Fibroblast of skin of right quadriceps (primary cell): ENCODE measurements around the gene ABCD3.

Experiments used
- DNase-seq: peaks from one replicate; pipeline ENCODE4 v3.0.0-alpha.2; 2013

ABCD3 gene

DNA sequence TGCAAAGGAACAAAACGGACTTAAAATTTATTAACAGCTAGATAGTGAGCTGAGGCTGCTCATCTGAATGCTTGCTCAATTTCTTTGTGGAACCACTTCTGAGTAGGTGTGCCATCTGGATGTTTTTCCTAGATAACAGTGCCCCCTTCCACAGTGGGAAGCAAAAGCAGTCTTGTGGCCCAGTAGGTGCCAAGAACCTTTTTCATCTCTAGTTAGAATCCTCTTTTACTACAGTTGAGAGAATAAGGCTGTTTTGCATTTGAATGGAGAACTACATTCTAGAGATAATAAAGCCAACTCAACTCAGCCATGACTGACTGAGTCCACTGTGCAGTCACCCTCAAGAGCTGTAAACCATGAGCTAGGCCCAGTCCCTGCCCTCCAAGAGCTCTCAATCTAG lies 110.1 kb downstream of the ABCD3 start:
- no peak for DNase-seq

DNA sequence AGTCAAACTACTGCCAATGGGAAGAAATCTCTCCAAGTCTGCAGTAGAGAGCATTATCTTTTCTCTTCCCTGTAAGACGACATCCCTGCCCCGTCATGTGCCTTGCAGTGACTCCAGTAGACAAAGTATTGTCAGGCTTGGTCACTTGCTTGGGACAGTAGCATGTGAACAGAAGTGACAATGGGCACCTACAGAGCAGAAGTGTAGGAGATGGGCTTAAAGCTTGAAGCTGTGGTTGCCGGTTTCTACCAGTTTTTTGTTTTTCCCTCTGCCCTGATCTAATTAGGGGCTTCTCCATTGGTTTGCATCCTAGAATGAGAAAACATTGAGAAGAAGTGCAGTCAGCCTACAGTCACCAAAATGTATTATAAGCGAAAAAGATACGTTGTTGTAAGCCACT lies 110.6 kb downstream of the ABCD3 start:
- DNase-seq = no peak

DNA sequence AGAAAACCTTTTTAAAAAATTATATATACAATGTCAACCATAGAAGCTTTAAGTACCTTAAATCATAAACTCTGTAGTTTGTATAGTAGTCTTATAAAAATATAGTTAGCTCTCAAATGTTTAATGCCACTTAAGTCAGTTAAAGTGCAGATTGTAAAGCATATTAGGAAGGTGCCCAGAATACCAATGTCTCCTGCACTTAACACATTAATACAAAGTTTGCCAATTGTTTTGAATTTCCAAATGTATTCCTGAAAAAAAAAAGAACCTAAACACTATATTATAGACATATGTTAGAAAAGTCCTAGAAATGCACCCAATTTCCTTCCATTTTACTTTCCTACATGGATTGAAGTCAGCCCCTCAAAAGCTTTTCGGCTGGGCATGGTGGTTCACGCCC lies 111.2 kb downstream of the ABCD3 start:
- DNase-seq = no peak

DNA sequence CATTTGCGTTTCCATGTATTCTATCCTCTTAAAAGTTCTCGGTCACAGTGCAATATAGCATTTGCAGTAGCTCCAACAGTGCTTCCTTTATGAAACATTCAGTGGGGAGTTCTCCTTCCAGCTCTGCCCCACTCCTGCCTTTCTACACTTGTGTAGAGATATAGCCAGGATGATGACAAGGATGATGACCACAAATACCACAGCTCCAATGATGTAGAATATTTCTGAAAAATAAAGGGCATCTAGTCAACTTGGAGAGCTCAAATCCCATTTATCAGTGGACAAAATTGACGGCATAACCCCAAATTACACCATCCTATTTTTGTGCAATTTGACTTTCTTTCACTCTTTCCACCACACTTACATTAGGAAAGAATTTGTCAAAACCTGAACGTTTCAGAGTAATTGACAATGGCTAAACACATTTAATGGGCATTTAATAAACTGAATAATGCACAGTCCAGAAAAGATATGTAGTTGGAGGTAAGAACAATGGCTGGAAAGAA lies 112.2 kb downstream of the ABCD3 start:
- no peak for DNase-seq

DNA sequence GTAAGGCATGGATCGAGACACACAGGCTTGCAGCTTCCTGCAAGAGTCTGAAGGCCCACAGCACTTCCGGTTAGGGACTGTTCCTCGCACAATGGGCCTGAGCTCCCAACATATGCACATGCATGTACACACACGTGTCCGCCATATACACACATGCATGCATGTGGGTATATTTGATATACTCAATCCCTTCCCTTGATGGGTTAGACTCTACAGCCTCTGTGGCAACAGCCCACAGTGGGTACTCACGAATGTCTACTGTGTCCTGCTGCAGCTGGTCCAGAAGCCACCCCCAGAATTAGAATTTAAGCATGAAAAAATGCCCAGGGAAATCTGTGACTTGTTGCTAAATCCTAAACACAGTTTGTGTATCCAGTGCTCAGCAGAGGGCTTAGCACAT lies 113.5 kb downstream of the ABCD3 start:
- DNase-seq = no peak

DNA sequence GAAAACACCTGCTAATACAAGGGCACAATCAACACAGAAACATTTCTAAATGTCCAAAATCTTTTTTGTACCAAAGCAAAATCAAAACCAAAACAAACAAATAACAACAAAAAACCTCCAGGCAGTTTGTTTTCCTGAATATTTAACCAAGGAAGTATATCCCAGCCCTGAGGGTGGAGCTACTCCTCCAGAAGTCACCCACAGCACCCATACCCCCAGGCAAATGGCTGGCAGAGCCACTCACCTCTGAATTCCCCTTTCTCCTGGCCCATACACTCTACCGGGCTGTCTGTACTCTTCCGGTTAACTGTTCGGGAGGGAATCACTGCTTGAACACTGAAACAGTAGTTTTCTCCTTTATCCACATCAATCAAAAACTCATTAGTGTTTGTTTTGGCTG lies 113.9 kb downstream of the ABCD3 start:
- DNase-seq = no peak

DNA sequence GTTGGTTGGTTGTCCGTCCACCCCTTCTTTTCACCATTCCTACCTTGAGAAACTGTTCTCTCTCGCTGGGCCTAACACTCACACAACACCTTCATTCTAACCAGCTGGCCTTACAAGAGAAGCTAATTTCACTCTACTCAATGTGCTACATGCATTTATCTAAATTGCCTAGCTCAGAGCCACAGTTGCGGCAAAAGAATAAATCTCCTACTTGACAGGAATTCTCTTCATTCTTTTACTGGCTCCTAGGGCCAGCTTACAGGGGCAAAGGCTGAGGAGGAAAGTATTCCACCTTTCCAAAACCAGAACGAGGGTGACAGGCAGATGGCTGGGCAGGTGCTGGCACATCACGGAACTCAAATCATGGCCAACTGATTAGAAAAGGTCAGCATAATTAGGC lies 116.9 kb downstream of the ABCD3 start:
- DNase-seq = no peak

DNA sequence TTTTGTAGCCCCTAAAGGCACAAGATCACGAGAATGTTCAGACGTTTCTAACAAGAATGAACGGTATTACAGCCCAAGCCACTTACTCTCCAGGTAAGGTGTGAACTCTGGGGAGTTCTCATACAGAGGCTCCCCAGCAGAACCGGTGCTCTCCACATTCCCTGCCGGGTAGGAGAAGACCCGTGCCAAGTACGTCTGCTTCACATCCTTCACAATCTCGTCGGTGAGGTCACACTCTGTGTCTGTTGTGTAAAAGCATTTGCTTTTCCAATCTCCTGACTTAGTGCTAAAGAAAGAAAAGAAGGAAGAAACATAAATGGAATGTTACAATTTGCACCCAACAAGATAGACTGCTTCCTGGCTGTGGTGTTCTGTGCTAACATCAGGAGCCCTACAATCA lies 117.7 kb downstream of the ABCD3 start:
- DNase-seq = no peak

DNA sequence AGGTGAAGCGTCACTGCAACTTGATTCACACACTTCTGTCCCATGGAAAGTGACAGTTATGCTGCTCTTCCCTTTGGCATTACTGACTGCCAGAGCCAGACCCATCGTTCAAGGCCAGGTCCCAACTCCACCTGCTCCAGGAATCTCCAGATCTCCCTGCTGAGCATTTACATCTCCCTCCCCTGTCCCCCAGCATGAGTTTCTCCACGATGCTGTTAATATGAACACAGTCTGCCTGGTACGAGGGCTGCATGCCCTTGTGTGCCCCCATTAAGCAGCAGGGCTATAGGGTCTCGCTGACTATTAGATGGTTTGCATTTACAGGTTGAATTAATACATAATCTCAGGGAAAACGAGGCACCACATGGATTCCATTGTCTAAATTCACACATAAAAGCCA lies 119.1 kb downstream of the ABCD3 start:
- DNase-seq = no peak

DNA sequence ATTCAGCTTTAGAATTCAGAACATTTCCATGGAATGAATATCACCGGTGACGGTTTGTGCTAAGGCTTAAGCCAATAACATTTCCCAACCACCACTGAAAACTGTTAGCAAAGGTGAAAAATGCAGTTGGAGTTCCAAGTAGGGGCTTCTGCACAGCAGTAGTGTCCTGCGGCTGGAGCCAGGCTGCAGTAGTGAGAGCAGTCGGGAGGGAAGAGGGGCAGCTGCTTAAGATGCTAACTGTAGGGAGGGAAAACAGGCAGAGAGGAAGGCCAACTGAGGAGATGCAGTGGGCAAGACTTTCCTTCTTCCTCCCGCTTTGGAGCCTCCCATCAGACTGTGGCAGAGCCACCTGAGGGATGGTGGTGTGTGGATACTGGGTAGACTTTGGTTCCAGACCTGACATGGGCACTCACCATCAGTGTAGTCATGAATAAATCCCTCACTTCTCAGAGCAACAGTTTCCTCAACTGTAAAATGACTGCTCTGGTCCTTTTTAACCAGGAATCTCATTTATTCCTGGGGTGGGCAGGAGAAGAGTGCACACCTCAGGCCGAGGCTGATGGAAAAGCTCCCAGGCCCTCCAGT lies 120.1 kb downstream of the ABCD3 start:
- DNase-seq = no peak

DNA sequence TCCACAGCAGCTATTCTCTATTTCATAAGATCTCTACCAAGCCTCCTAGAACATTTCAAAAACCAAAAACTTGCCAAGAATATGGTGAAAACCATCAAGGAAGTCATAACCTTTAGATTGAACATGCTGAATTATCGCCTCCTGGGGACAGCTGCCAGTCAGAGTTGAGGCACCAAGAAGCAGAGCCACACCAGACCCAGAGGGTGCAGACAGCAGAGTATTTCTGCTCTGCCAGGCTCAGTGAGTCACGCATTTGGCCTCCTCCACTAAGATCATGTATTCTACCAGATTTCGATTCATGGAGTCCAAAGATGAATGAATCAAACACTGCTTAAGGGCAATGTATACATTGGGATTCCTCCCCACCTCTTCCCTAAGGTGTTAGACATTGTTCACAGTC lies 121.3 kb downstream of the ABCD3 start:
- peak; percentile 45 for DNase-seq

DNA sequence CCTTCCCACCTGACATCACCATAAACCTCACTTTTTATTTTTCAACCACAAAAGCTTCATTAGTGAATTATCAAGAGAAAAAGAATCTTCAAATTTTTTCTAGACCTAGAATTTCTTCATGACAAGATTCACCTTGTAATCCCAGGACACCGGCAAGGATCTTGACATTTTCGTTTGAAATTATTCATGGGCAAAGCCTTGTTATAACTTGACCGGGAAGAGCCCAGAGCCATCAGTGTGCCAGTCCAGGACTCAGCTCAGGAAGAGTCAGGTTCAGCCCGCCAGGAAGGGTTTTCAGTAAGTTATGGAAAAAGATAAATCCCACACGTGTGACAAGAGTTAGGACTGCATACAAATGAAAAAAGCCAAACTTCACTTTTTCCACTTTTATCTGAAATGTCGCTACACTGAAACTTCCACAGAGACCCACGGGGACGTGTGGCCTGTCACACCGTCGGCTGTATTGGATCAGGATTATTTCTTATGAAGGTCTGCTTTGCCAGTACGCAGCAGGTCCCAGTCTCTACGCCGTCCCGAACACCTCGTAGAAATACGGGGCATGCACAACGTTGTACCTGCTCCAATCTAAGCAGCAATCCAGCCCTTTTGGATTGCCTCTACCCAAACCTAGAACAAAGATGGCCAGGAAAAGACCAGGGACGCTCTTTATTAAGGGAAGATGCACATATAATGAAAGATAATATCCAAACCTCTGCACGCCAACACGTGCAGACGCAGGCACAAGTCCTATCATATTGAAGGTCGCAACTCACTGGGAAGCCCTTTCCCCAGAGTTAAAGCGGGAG lies 122.5 kb downstream of the ABCD3 start:
- DNase-seq = no peak

DNA sequence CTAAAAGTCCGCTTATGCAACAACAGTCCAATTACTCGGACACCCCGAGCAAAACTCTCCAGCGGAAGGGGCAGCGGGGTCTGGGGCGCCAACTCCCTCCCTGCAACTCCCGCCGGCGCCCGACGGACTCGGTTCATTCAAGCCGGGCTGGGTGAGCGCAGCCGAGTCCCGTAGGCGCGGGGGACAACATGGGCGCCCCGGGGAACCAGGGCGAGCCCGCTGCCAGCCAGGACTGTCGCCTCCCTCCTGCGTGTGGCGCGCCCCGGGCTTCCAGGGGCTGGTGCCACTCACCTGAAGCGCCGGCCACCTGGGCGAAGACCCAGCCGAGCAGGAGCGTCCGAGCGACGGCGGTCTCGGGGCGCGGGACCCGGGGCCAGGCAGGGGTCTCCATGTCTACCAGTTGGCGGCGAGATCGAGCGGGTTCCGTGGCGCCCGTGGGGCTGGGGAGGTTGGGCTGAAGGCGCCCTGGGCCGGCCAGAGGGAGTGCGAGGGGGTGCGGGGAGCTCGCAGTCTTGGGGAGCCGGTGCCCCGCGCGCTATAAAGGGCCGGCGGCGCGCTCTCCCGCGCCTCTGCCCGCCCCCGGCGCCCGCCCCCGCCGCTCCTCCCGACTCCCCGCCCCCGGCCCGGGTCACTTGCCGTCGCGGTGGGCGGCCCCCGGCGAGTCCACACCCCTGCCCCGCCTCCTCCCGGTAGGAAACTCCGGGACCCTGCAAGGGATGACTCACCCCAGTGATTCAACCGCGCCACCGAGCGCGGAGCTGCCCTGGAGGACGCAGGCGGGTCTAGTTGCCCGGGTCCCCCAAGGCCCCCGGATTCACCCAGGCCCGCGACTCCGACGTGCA lies 123.3 kb downstream of the ABCD3 start, which contains the start of gene F3:
Gene F3, minus strand, starts transcription at position 514 of the 842 bp plus-strand sequence. Its CDS starts 123 bp downstream, at position 391.
- peak; percentile 87 for DNase-seq

DNA sequence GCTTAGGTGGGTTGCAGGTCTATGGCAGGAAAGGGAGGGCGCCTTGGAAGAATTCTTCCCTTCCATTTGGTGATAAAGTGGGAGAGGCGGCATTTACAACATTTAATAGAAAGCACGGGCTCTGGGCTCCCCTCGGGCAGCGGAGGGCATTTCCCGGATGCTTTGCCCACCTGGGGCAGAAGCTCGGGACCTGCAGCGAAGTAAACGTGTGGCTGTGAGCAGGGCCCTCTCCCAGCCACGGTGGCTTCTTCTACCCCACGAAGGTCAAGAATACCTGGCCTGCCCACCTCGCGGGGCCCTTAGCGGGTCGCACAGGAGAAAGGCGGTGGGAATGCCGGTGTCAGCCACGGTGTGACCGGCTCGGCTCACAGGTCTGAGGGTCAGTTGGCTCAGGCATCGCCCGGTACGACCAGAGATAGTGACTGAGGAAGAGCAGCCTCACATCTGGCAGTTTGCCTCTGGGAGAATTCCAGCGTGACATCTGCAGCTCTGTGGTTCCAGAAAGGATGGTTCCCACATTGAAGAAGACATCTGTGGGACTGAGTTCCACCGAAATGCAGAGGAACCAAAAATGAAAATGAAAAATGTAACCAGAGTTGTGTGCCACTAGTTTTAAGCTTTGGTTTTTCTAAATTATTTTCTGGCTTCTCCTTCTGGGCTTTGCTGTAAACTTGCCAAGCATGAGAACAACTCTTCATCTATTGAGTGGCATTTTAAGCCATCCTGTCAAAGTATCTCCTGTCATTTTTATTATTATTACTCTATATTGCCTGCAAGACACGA lies 124.1 kb downstream of the ABCD3 start:
- peak; percentile 64 for DNase-seq

DNA sequence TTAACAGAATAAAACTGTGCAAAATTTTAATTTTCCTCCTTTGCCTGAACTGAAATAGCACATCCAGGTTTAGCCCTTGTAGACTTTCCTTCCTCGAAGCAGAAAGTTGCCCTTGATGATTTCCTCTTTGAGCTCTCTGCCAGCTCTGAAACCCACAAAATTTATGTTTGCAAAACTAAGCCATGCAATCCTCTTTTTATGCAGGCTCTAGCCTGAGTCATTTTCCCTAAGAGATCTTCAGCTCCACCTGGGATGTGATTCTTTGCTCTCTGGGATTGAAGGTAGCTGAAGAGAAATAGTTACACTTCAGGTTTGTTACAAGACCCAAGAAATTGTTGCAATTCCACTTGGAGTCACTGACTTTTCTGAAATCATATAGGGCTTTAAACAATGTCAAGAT lies 124.8 kb downstream of the ABCD3 start:
- DNase-seq = peak; percentile 46

DNA sequence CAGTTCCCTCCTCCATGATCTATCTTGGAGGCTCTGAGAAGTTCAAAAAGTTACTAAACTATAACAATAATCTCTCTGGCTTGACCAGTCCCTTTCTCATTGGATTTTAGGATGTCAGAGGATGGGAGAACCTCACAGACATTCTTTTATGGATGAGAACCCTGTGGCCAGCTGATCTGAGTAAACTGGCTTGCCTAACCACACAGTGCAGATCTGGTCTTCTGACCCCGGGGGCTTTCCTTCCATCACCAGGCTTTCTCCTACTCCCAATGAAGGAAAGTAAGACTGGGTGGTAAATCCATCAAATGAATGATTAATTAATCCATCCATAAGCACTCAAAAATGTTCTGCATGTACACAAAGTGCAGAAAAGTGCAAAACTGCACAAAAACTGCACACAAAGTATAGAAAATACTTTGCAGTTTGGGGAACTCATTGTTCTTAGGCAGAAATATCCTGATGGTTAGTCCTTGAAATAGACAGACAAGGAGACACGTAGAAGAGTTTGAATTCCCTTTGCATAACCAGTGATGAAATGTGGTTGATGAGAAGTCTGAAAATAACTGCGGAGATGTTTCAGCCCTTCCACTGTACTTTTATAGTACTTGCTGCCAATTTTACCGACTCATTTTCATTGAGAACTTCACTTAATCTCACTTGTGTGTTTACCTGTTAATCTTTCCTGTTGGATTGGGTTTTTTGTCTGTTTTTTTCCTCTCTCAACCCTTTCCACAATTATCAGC lies 125.9 kb downstream of the ABCD3 start:
- DNase-seq = peak; percentile 68

DNA sequence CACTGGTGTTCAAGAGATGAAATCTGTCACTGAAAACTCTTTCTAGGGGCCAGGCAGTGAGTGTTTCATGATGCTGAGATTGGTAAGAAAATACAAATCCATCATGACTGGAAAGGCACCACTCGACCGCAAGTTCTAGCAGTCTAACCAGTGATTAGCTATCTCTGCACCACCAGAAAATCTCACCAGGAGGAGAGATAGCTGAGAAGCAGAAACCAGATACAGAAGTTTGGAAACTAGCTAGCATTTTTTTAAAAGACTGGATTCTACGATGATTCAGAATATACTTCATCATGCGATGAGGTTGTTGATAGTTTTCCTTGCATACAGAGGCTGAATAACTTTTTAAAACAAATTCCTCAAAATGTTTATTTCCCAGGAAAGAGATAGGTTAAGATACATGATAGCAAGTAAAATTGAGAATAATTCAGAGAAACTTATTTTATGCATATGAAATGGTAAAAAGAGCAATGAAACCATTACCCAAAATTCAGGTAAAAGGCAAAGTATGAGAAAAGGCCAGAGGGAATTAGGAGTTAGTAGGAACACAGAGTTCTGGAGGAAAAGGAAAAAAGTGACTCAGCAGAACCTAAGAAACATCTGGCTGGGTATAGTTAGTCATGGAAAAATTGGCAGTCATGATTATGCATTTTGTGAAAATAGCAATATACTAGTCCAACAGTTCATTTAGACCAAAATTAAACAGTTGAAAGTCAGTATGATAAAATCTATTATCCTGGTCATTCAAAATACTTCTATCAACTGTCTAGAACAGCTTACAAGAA lies 126.7 kb downstream of the ABCD3 start:
- peak; percentile 71 for DNase-seq

DNA sequence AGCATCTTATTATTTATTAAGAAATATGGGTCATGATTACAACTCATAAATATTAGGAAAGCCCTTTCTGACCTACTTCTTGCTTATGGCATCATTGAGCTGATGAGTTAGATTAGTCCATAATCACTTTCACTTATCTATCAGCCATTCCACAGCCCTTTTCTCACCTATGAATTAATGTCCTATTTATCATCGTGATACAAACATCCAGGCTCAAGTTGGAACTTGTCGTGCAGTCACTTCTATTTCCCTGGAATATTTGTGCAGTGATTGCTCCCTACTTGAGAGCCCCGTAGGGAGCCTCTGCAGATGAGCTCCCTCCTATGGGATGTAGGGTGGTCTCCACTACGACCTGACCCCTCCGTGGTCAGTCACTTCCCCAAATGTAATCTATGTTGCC lies 131.5 kb downstream of the ABCD3 start:
- DNase-seq = no peak

DNA sequence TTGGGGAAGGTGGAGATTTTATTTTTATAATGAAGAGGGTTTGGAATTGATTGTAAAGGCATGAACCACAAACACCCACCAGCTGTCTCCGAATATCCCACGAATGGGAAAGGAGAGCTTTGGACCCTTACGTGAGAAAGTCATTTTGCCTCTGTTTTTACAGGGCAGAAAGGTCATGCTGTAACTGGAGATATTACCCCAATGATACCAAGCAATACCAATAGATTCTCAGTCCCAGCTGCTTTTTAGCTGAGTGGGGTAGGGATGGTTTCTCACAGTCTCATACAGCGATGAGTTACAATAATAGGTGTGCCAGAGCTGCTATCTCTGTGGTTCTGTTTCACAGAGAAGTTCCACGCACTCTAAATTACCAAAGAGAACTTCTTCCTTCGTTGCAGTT lies 132.2 kb downstream of the ABCD3 start:
- no peak for DNase-seq

DNA sequence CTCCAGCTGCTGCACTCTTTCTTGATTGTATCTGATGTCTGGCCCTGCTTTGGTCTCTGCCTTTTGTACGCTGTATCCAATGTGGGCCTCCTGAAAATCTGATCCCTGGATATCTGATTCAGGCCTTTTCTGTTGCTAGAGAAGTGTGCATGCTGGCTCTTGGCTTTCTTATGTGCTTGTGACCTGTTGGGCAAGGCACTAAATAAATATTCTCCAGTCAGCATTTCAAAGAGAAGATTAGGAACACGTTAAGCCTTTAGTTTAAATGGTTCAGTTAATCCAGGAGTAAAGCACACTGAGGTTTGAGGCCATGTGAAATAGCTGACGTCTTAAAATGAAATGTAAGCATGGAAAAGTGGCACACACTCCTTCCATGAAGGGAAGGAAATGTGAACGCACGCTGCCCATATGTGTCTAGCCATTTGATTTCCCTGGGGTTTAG lies 132.6 kb downstream of the ABCD3 start:
- DNase-seq = no peak

DNA sequence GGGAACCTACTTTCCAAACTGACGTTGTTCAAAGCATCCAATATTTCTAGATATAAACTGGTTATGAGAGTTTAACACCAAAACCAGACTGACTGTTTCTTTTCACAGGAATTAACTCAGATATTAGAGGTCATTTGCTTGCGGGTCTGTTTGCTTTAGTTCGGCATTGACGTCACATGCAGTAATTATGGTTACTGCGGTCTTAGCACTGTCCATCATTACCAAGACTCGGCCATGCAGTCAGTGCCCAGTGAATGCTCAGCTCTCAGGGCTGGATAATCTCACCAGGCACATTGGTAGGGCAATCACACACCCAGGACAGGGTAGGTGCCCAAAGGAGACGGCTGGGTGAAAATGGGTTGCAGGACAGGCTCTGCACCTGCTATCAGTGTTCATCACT lies 133.3 kb downstream of the ABCD3 start:
- DNase-seq = no peak
